ENCODE measurements around the gene PKMYT1. TPM values are rescaled to one million over a fixed set of nuclear protein-coding genes. Genes with fewer than 3 reads are reported as not detected.

PKMYT1 gene
- total RNA-seq, 2 donors from 2014 or later: 88.5 to 101 TPM

GRCh38 chr16:2953706-2954627 is 26.3 kb downstream of the PKMYT1 start:
- DNase-seq: peak; percentile 84

GRCh38 chr16:2952679-2953078 is 27.6 kb downstream of the PKMYT1 start:
- no peak for TF ChIP-seq CTCF (conservative IDR thresholded peaks at IDR 0.05)
- Histone ChIP-seq H3K27me3 (ENCODE audit: control insufficient read depth, insufficient read depth, low read length, poor library complexity, severe bottlenecking) (no peaks in the 10 kb centered on the region), H3K27ac (ENCODE audit: low read depth, low read length) (no peak overlapping the region), H3K4me1 (ENCODE audit: control insufficient read depth, insufficient read depth, low read length) (peaks cover 8% of the 10 kb centered on the region), H3K9me3 (ENCODE audit: control insufficient read depth, low read length) (no peaks in the 10 kb centered on the region), H3K4me3 (ENCODE audit: low read length) (no peak overlapping the region), H3K36me3 (ENCODE audit: control insufficient read depth, insufficient read depth, low read length) (no peaks in the 10 kb centered on the region), H3K9ac (ENCODE audit: extremely low read depth, low read length, poor library complexity, severe bottlenecking) (no peak overlapping the region)
- Mint-ChIP-seq H3K36me3 (ENCODE audit: low read depth) (peaks cover 6% of the 10 kb centered on the region), H3K4me1 (peaks cover 17% of the 10 kb centered on the region), H3K9me3 (no peaks in the 10 kb centered on the region), H3K27me3 (ENCODE audit: insufficient read depth) (no peaks in the 10 kb centered on the region), H3K4me3 (no peak overlapping the region), H3K27ac (no peak overlapping the region)
- WGBS, 2 experiments (ENCODE audit: insufficient coverage in 1 of 2, insufficient read length in 1 of 2): 90 to 94% methylated on average over 11 of the region's 11 CpGs
- peak; percentile 56 for DNase-seq

More at GRCh38 chr16:2953706-2954627, 26.3 kb downstream of the PKMYT1 start:
- Mint-ChIP-seq H3K27me3 (ENCODE audit: insufficient read depth) (no peaks in the 10 kb centered on the region), H3K4me3 (no peak overlapping the region), H3K4me1 (peaks cover 17% of the 10 kb centered on the region), H3K9me3 (no peaks in the 10 kb centered on the region), H3K36me3 (ENCODE audit: low read depth) (peaks cover 1% of the 10 kb centered on the region), H3K27ac (no peak overlapping the region)
- WGBS, 2 experiments (ENCODE audit: insufficient coverage in 1 of 2, insufficient read length in 1 of 2): 79 to 81% methylated on average over 23 to 31 of the region's 31 CpGs
- H3K36me3 ChIP-seq (ENCODE audit: control insufficient read depth, insufficient read depth, low read length): no peaks in the 10 kb centered on the region
- peaks cover 8% of the 10 kb centered on the region for H3K4me1 ChIP-seq (ENCODE audit: control insufficient read depth, insufficient read depth, low read length)
- no peak overlapping the region for H3K9ac ChIP-seq (ENCODE audit: extremely low read depth, low read length, poor library complexity, severe bottlenecking)
- H3K27ac ChIP-seq (ENCODE audit: low read depth, low read length): no peak overlapping the region
- TF ChIP-seq CTCF (conservative IDR thresholded peaks at IDR 0.05): no peak
- no peaks in the 10 kb centered on the region for H3K27me3 ChIP-seq (ENCODE audit: control insufficient read depth, insufficient read depth, low read length, poor library complexity, severe bottlenecking)
- H3K9me3 ChIP-seq (ENCODE audit: control insufficient read depth, low read length): no peaks in the 10 kb centered on the region
- H3K4me3 ChIP-seq (ENCODE audit: low read length): no peak overlapping the region

GRCh38 chr16:2950773-2951172 is 29.5 kb downstream of the PKMYT1 start:
- Histone ChIP-seq H3K27ac (ENCODE audit: low read depth, low read length) (no peak overlapping the region), H3K9ac (ENCODE audit: extremely low read depth, low read length, poor library complexity, severe bottlenecking) (no peak overlapping the region), H3K4me3 (ENCODE audit: low read length) (no peak overlapping the region), H3K36me3 (ENCODE audit: control insufficient read depth, insufficient read depth, low read length) (peaks cover 4% of the 10 kb centered on the region), H3K27me3 (ENCODE audit: control insufficient read depth, insufficient read depth, low read length, poor library complexity, severe bottlenecking) (no peaks in the 10 kb centered on the region), H3K9me3 (ENCODE audit: control insufficient read depth, low read length) (no peaks in the 10 kb centered on the region), H3K4me1 (ENCODE audit: control insufficient read depth, insufficient read depth, low read length) (peaks cover 8% of the 10 kb centered on the region)
- no peaks in the 10 kb centered on the region for H3K27me3 Mint-ChIP-seq (ENCODE audit: insufficient read depth)
- 90 to 92% methylated on average over 8 to 16 of the region's 16 CpGs for WGBS, 2 experiments (ENCODE audit: insufficient coverage in 1 of 2, insufficient read length in 1 of 2)
- peaks cover 16% of the 10 kb centered on the region for H3K36me3 Mint-ChIP-seq (ENCODE audit: low read depth)
- peaks cover 9% of the 10 kb centered on the region for H3K4me1 Mint-ChIP-seq
- no peak overlapping the region for H3K4me3 Mint-ChIP-seq
- DNase-seq: no peak
- no peak overlapping the region for H3K27ac Mint-ChIP-seq
- TF ChIP-seq CTCF (conservative IDR thresholded peaks at IDR 0.05): peak; percentile 15
- peaks cover 9% of the 10 kb centered on the region for H3K9me3 Mint-ChIP-seq
